Astrocyte (in vitro differentiated cells and primary cell): ENCODE data around the gene FAM180A. TPM values are rescaled to one million over a fixed set of nuclear protein-coding genes. Genes with fewer than 3 reads are reported as not detected.

Experiments
- DNase-seq: peaks from one replicate; pipeline ENCODE4 v3.0.0-alpha.2; 2010; ENCODE audit warnings: low read depth
- FAIRE-seq: peaks from 2 replicates; lab custom pipeline; 2011; peaks lifted over from hg19 to GRCh38; lab: Jason Lieb, UNC
- H2AFZ ChIP-seq: 2 replicates; pipeline ENCODE4 v1.6.0; 2012; ENCODE audit warnings: low read depth, low read length, inconsistent platforms
- H3K27ac ChIP-seq: 2 replicates; pipeline ENCODE4 v1.5.1; 2011; ENCODE audit warnings: low read depth, low read length, inconsistent platforms
- H3K27me3 ChIP-seq: 2 replicates; pipeline ENCODE4 v1.6.0; 2011; ENCODE audit warnings: low read length, inconsistent platforms; ENCODE audit not compliant: insufficient read depth
- H3K36me3 ChIP-seq: 2 replicates; pipeline ENCODE4 v1.5.1; 2011; ENCODE audit warnings: low read length, inconsistent platforms; ENCODE audit not compliant: insufficient read depth
- H3K4me1 ChIP-seq: 2 replicates; pipeline ENCODE4 v1.5.1; 2011; ENCODE audit warnings: low read length, inconsistent platforms; ENCODE audit not compliant: insufficient read depth
- H3K4me2 ChIP-seq: 2 replicates; pipeline ENCODE4 v1.6.0; 2012; ENCODE audit warnings: low read length, inconsistent platforms
- H3K4me3 ChIP-seq: 2 replicates; pipeline ENCODE4 v1.5.1; 2011; ENCODE audit warnings: low read depth, mild to moderate bottlenecking, low read length, inconsistent platforms; ENCODE audit not compliant: insufficient read depth
- H3K79me2 ChIP-seq: 2 replicates; pipeline ENCODE4 v1.6.0; 2012; ENCODE audit warnings: mild to moderate bottlenecking, low read length, inconsistent platforms; ENCODE audit not compliant: insufficient read depth
- H3K9ac ChIP-seq: 2 replicates; pipeline ENCODE4 v1.6.0; 2012; ENCODE audit warnings: mild to moderate bottlenecking, low read length, inconsistent platforms
- H3K9me3 ChIP-seq: 2 replicates; pipeline ENCODE4 v1.5.1; 2012; ENCODE audit warnings: low read depth, mild to moderate bottlenecking, low read length, inconsistent platforms; ENCODE audit not compliant: insufficient read depth
- H4K20me1 ChIP-seq: 2 replicates; pipeline ENCODE4 v1.6.0; 2012; ENCODE audit warnings: low read length, inconsistent platforms; ENCODE audit not compliant: insufficient read depth
- H3K27ac Mint-ChIP-seq: one replicate; pipeline ENCODE4 v1.8.0; 2021; ENCODE audit warnings: mild to moderate bottlenecking, mixed read lengths; ENCODE audit not compliant: unreplicated experiment
- H3K27me3 Mint-ChIP-seq: one replicate; pipeline ENCODE4 v1.8.0; 2021; ENCODE audit warnings: low read depth, mixed read lengths; ENCODE audit not compliant: unreplicated experiment
- H3K36me3 Mint-ChIP-seq: one replicate; pipeline ENCODE4 v1.8.0; 2021; ENCODE audit warnings: low read depth, mixed read lengths; ENCODE audit not compliant: unreplicated experiment
- H3K4me1 Mint-ChIP-seq: one replicate; pipeline ENCODE4 v1.8.0; 2021; ENCODE audit warnings: low read depth, mixed read lengths; ENCODE audit not compliant: unreplicated experiment
- H3K4me3 Mint-ChIP-seq: one replicate; pipeline ENCODE4 v1.8.0; 2021; ENCODE audit warnings: mild to moderate bottlenecking, moderate library complexity, mixed read lengths; ENCODE audit not compliant: unreplicated experiment
- H3K9me3 Mint-ChIP-seq: one replicate; pipeline ENCODE4 v1.8.0; 2021; ENCODE audit warnings: mild to moderate bottlenecking, mixed read lengths; ENCODE audit not compliant: unreplicated experiment
- CTCF ChIP-seq: IDR thresholded peaks from 2 replicates; pipeline ENCODE4 v1.5.1; 2011; ENCODE audit warnings: low read depth, mild to moderate bottlenecking, inconsistent platforms, low read length, moderate library complexity; ENCODE audit not compliant: insufficient read depth
- EZH2 ChIP-seq: IDR thresholded peaks from 2 replicates; pipeline ENCODE4 v1.6.1; 2012; ENCODE audit warnings: mild to moderate bottlenecking, low read length, inconsistent platforms; ENCODE audit not compliant: insufficient read depth
- total RNA-seq: library from RNA; stranded (reverse); gene quantifications from 2 replicates; pipeline ENCODE4 v1.2.1, GENCODE V29; 2021

FAM180A gene
- total RNA-seq, 1 donor from 2014 or later = not detected

GRCh38 chr7:135734343-135734689, 14.3 kb downstream of the FAM180A start:
- DNase-seq (no peak), FAIRE-seq (no peak)
- no peak overlapping the region for H3K4me3 Mint-ChIP-seq
- Histone ChIP-seq H3K27me3 (no peaks in the 10 kb centered on the region), H3K9ac (no peak overlapping the region), H4K20me1 (no peaks in the 10 kb centered on the region), H2AFZ (no peak overlapping the region), H3K4me3 (no peak overlapping the region), H3K4me1 (no peaks in the 10 kb centered on the region), H3K36me3 (no peaks in the 10 kb centered on the region), H3K27ac (no peak overlapping the region), H3K9me3 (no peaks in the 10 kb centered on the region), H3K4me2 (no peak overlapping the region), H3K79me2 (no peaks in the 10 kb centered on the region)
- no peak for TF ChIP-seq EZH2
- H3K9me3 Mint-ChIP-seq = no peaks in the 10 kb centered on the region
- no peak overlapping the region for H3K27ac Mint-ChIP-seq
- peaks cover 8% of the 10 kb centered on the region for H3K4me1 Mint-ChIP-seq
- no peaks in the 10 kb centered on the region for H3K36me3 Mint-ChIP-seq
- peaks cover 6% of the 10 kb centered on the region for H3K27me3 Mint-ChIP-seq

GRCh38 chr7:135733603-135734342, 14.8 kb downstream of the FAM180A start:
- Mint-ChIP-seq H3K27ac (peak overlapping the region; percentile 41), H3K4me3 (no peak overlapping the region), H3K4me1 (peaks cover 8% of the 10 kb centered on the region), H3K9me3 (no peaks in the 10 kb centered on the region), H3K27me3 (peaks cover 6% of the 10 kb centered on the region), H3K36me3 (no peaks in the 10 kb centered on the region)
- FAIRE-seq = no peak
- H3K4me1 ChIP-seq = no peaks in the 10 kb centered on the region
- TF ChIP-seq CTCF (no peak), EZH2 (no peak)
- no peak overlapping the region for H3K27ac ChIP-seq
- no peaks in the 10 kb centered on the region for H3K9me3 ChIP-seq
- no peaks in the 10 kb centered on the region for H3K79me2 ChIP-seq
- no peaks in the 10 kb centered on the region for H3K36me3 ChIP-seq
- no peaks in the 10 kb centered on the region for H3K27me3 ChIP-seq
- H3K4me2 ChIP-seq = no peak overlapping the region
- H3K4me3 ChIP-seq = no peak overlapping the region
- peak overlapping the region; percentile 10 for H2AFZ ChIP-seq
- no peaks in the 10 kb centered on the region for H4K20me1 ChIP-seq
- H3K9ac ChIP-seq = no peak overlapping the region
- no peak for DNase-seq

- FAIRE-seq (no peak), DNase-seq (no peak)
- Histone ChIP-seq H3K4me2 (no peak overlapping the region), H4K20me1 (no peaks in the 10 kb centered on the region), H2AFZ (no peak overlapping the region), H3K79me2 (no peaks in the 10 kb centered on the region), H3K36me3 (no peaks in the 10 kb centered on the region), H3K4me3 (no peak overlapping the region), H3K27ac (no peak overlapping the region), H3K4me1 (no peaks in the 10 kb centered on the region), H3K9ac (no peak overlapping the region), H3K9me3 (no peaks in the 10 kb centered on the region), H3K27me3 (no peaks in the 10 kb centered on the region)
- no peaks in the 10 kb centered on the region for H3K36me3 Mint-ChIP-seq
- no peak overlapping the region for H3K27ac Mint-ChIP-seq
- H3K27me3 Mint-ChIP-seq = peaks cover 8% of the 10 kb centered on the region
- peaks cover 6% of the 10 kb centered on the region for H3K4me1 Mint-ChIP-seq
- no peaks in the 10 kb centered on the region for H3K9me3 Mint-ChIP-seq
- no peak overlapping the region for H3K4me3 Mint-ChIP-seq
- TF ChIP-seq EZH2 (no peak), CTCF (no peak)
Observed at GRCh38 chr7:135731131-135731530, 17.5 kb downstream of the FAM180A start.
